Heart right ventricle (tissue), 16 donors: ENCODE measurements around the gene KRT82. TPM values are rescaled to one million over a fixed set of nuclear protein-coding genes. Genes with fewer than 3 reads are reported as not detected.

Experiments
- ATAC-seq, 8 donors: fragments of 200-7000 bp; cut with Tn5 transposase; one replicate each; pipeline ENCODE4 v1.9.1; 2020; ENCODE audit warnings: mild to moderate bottlenecking in 8 of 8, moderate library complexity in 8 of 8, moderate number of reproducible peaks in 1 of 8
- DNase-seq, 2 donors: peaks; one replicate each; pipeline ENCODE4 v3.0.0-alpha.2; 2020
- H3K27ac ChIP-seq, 10 donors: fragments of 200-600 bp; sonication (generic) in 2 of 10; one replicate each; pipeline versions ENCODE4 v1.5.0 to v1.8.0; 2020 to 2022; ENCODE audit warnings: mild to moderate bottlenecking in 3 of 10
- H3K27me3 ChIP-seq, 7 donors: fragments of 200-600 bp; one replicate each; pipeline ENCODE4 v1.8.0; 2021 to 2022; ENCODE audit warnings: mild to moderate bottlenecking in 2 of 7
- H3K36me3 ChIP-seq, 9 donors: fragments of 200-600 bp; sonication (generic) in 1 of 9; one replicate each; pipeline versions ENCODE4 v1.5.0 to v1.8.0; 2020 to 2022; ENCODE audit warnings: mild to moderate bottlenecking in 2 of 9
- H3K4me1 ChIP-seq, 9 donors: fragments of 200-600 bp; sonication (generic) in 1 of 9; one replicate each; pipeline versions ENCODE4 v1.5.0 to v1.8.0; 2020 to 2022; ENCODE audit warnings: mild to moderate bottlenecking in 4 of 9
- H3K4me3 ChIP-seq, 10 donors: fragments of 200-600 bp; sonication (generic) in 2 of 10; one replicate each; pipeline versions ENCODE4 v1.5.0 to v1.8.0; 2020 to 2022; ENCODE audit warnings: mild to moderate bottlenecking in 7 of 10, moderate library complexity in 2 of 10
- H3K9me3 ChIP-seq, 11 donors: fragments of 200-600 bp in 10 of 11; sonication (generic) in 2 of 11; one replicate each; pipeline versions ENCODE4 v1.5.0 to v1.8.0; 2013 to 2022; ENCODE audit warnings: mild to moderate bottlenecking in 2 of 11, control low read depth in 1 of 11, moderate library complexity in 1 of 11
- WGBS, 2 donors: extraction: QIAGEN DNeasy Blood & Tissue Kit; methylation state at CpG; one replicate each; pipeline ENCODE4 v1.1.7; 2013; ENCODE audit warnings: inconsistent platforms in 1 of 2; 5-methylcytosine and 5-hydroxymethylcytosine counted together
- intact Hi-C, 10 donors: fragments of 100-400 bp; cut with DNase I; formaldehyde crosslinking; loops; one replicate each; pipeline versions ENCODE4 v1.11.1 to v1.14.2; 2022
- polyA plus RNA-seq, 2 donors: library from polyadenylated mRNA; stranded (reverse); fragments of 200-250 nt; gene quantifications; one replicate each; pipeline ENCODE4 v1.2.3, GENCODE V29; 2013
- total RNA-seq, 10 donors: library from RNA; stranded (reverse); fragmentation: NEBNext Ultra II Directional in 3 of 10; extraction: Animal tissue kit (Norgen Biotek cat#: 25700) in 3 of 10; gene quantifications; one replicate each; pipeline versions ENCODE4 v1.2.1 to v1.2.4, GENCODE V29; 2021 to 2023
- TF ChIP-seq, protein P1 (sequence below), 9 donors: fragments of 200-600 bp; sonication (generic) in 2 of 9; IDR thresholded peaks; one replicate each; pipeline versions ENCODE4 v1.5.0 to v1.8.0; 2021 to 2022; ENCODE audit warnings: antibody characterized with exemption in 9 of 9, mild to moderate bottlenecking in 5 of 9, moderate library complexity in 1 of 9
- donor health status: Arrhythmogenic right ventricular cardiomyopathy.
- donor health status: ischemic (EF 13 %, LVEDD 7.1; RV severe dilation, severe dysfunction).
- donor health status: healthy with polysubstance abuse.
- donor health status: DM: no; HTN: yes; CAD: no.
- donor health status: DM: no; HTN: no; CAD: no.
- donor health status: ischemic (EF 25% LVEDD 6.9; RV normal size, moderate dysfunction).
- donor health status: ischemic (EF 25% LVEDD 5.7; RV mildly dilated, moderate dysfunction).
- donor health status: healthy.
- donor health status: DM: yes; HTN: yes; CAD: no.
- donor health status: Ischemic cardiomyopathy.
- donor health status: ischemic (EF 35%, LVEDD 5.7; RV mildly dilated, moderate dysfunction).
- donor health status: nonischemic (EF 11% LVEDD 7.7; RV severe dilation, severe dysfunction).
- donor health status: DM: yes; HTN: yes; CAD: no.
- donor health status: PGD.
- donor health status: ischemic (EF 29% LVEDD 5.4; RV normal size, mild dysfunction).
- donor health status: nonischemic (EF 23%, LVEDD 6.1; RV moderate dilation, normal function).

KRT82 gene
- total and polyA plus RNA-seq, 12 donors = not detected

DNA sequence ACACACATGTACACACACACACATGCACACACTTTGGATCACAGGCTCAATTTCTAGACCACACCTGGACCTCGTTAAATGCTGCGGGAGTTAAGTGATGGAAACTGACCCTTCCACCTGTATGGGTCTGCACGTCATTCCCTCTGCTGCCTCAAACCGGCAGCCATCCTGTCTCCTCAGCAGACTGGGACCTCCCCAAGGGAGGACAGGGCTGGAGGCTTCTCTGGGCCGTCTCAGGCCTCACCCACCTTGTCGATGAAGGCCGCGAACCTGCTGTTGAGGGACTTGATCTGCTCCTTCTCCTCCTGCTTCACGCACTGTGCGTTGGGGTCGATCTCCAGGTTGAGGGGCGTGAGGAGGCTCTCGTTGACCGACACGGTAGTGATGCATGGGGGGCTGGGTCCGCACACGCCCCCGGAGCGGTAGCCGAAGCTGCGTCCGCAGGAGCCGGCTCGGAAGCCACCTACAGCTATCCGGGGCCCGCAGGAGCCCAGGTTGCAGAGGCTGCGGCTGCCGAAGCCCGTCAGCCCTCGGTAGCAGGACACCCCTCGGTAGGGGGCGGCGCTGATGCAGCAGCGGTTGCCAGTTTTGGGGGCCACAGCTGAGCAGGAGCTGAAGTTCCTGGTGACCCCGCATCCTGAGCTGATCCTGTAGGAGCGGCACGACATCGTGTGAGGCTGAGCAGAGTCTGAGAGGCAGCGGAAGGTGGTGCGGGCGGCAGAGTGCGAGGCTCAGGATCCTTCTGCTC lies 39.2 kb downstream of the KRT82 start, which contains the start of gene KRT85:
Gene KRT85, minus strand, starts transcription at position 744 of the 748 bp plus-strand sequence. Its CDS starts 76 bp downstream, at position 668.
- no peak within 1 kb of the TSS for H3K4me3 ChIP-seq
- peaks cover 0 to 39% (median 13%) of the 10 kb centered on the region in 7 donors for H3K27me3 ChIP-seq
- TF ChIP-seq, protein P1, sequence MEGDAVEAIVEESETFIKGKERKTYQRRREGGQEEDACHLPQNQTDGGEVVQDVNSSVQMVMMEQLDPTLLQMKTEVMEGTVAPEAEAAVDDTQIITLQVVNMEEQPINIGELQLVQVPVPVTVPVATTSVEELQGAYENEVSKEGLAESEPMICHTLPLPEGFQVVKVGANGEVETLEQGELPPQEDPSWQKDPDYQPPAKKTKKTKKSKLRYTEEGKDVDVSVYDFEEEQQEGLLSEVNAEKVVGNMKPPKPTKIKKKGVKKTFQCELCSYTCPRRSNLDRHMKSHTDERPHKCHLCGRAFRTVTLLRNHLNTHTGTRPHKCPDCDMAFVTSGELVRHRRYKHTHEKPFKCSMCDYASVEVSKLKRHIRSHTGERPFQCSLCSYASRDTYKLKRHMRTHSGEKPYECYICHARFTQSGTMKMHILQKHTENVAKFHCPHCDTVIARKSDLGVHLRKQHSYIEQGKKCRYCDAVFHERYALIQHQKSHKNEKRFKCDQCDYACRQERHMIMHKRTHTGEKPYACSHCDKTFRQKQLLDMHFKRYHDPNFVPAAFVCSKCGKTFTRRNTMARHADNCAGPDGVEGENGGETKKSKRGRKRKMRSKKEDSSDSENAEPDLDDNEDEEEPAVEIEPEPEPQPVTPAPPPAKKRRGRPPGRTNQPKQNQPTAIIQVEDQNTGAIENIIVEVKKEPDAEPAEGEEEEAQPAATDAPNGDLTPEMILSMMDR (IDR thresholded peaks at IDR 0.05) = no peak
- no peaks in the 10 kb centered on the region for H3K9me3 ChIP-seq
- H3K27ac ChIP-seq = no peak within 1 kb of the TSS
- no peaks in the 10 kb centered on the region for H3K4me1 ChIP-seq
- ATAC-seq (no peak), DNase-seq (no peak)
- H3K36me3 ChIP-seq = no peaks in the 10 kb centered on the region
- WGBS, 2 donors = 77 to 85% methylated on average over 42 of the region's 42 CpGs
- intact Hi-C loops = loop anchor here in 1 of 10 donors (10.0 kb wide), 1 partner anchor 148 kb away; no protein-coding TSS in a partner anchor

DNA sequence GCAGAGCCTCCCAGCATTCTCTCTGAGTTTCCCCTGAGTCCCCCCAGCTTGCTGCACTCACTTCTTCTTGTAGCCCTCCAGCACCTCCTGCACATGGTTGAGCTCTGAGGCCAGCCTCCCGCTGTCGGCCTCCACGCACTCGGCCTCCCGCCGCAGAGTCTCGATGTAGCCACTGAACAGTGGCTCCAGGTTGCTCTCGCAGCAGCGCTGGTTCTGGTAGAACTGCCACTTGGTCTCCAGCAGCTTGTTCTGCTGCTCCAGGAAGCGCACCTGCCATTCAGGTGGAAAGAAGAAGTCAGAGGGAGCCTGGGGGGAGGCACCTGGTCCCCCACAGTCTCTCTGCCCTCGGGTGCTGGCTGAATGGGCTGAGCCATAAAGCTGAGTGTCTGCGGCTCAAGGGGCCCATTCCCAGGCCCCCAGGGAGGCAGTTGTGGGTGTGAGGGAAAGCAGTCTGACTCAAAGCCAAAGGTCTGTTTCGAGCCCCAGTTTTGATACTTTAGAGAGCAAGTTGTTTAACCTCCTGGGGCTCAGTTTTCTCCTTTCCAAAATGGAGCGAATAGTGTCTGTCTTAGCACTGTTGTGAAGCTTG lies 41.1 kb downstream of the KRT82 start:
- Histone ChIP-seq H3K9me3 (no peaks in the 10 kb centered on the region), H3K27me3 (peaks cover 0 to 39% (median 13%) of the 10 kb centered on the region in 7 donors), H3K36me3 (no peaks in the 10 kb centered on the region), H3K4me3 (no peak overlapping the region), H3K4me1 (no peaks in the 10 kb centered on the region), H3K27ac (no peak overlapping the region)
- DNase-seq (no peak), ATAC-seq (no peak)
- TF ChIP-seq, protein P1 (IDR thresholded peaks at IDR 0.05) = no peak
- 85% methylated on average over 14 of the region's 14 CpGs for WGBS, 2 donors
- intact Hi-C loops = loop anchor here in 1 of 10 donors (10.0 kb wide), 1 partner anchor 150 kb away; no protein-coding TSS in a partner anchor

DNA sequence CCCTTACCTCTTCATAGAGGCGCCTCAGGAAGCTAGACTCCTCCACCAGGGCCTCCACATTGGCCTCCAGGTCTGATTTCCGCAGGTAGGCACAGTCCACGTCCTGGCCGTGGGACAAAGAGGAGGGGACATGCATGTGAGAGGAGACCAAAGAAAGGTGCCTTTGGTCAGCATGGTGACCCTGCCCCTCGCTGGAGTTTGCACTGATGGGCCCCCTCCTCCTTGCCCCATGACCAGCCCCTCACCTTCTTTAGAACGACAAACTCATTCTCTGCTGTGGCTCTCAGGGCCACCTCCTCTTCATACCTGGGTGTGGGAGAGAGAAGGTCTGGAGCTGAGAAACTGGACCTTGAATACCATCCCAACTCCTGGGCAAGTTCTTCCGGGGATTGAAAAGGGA lies 42.1 kb downstream of the KRT82 start:
- 82 to 88% methylated on average over 7 of the region's 7 CpGs for WGBS, 2 donors
- Histone ChIP-seq H3K9me3 (no peaks in the 10 kb centered on the region), H3K4me1 (no peaks in the 10 kb centered on the region), H3K36me3 (no peaks in the 10 kb centered on the region), H3K27me3 (peaks cover 0 to 33% (median 13%) of the 10 kb centered on the region in 7 donors), H3K27ac (no peak overlapping the region), H3K4me3 (no peak overlapping the region)
- TF ChIP-seq, protein P1 (IDR thresholded peaks at IDR 0.05) = no peak
- intact Hi-C loops = loop anchor here in 1 of 10 donors (10.0 kb wide), 1 partner anchor 151 kb away; no protein-coding TSS in a partner anchor
- DNase-seq (no peak), ATAC-seq (no peak)

DNA sequence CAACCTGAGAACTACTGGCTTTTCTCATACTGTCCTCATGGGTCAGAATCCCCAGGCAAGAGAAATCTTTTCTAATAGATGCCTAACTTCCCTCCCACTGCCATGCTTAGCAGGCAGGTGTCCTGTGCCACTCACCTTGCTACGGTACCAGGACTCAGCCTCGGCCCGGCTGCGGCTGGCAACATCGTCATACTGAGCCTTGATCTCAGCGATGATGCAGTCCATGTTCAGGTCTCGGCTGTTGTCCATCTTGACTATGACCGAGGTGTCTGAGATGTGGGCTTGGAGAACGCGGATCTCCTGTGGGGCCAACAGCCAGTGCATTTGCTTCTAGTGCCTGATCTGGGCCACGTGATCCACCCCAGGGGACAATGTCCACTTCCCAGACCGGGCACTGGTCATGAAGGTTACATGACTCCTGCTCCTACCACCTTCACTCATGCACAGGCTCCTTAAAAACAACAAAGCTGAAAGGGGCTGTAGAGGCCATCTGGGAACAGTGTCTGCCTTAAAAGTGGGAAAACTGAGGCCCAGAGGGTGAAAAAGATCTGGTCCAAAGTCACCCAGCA lies 42.9 kb downstream of the KRT82 start:
- Histone ChIP-seq H3K27me3 (peaks cover 0 to 30% (median 9%) of the 10 kb centered on the region in 7 donors), H3K27ac (no peak overlapping the region), H3K9me3 (no peaks in the 10 kb centered on the region), H3K4me1 (no peaks in the 10 kb centered on the region), H3K4me3 (no peak overlapping the region), H3K36me3 (no peaks in the 10 kb centered on the region)
- intact Hi-C loops = loop anchor here in 1 of 10 donors (10.0 kb wide), 1 partner anchor 152 kb away; no protein-coding TSS in a partner anchor
- 90 to 94% methylated on average over 12 of the region's 12 CpGs for WGBS, 2 donors
- ATAC-seq = no peak
- TF ChIP-seq, protein P1 (IDR thresholded peaks at IDR 0.05) = no peak
- no peak for DNase-seq
